Fibroblast of villous mesenchyme (primary cell): ENCODE data around the gene NBR1. TPM values are rescaled to one million over a fixed set of nuclear protein-coding genes. Genes with fewer than 3 reads are reported as not detected.
"Not testable (repeated sequence)": the region's sequence is repeated elsewhere in the genome, so short reads cannot be mapped to it uniquely, and the experiment has no call there.

Experiments used
- DNase-seq: peaks from one replicate; pipeline ENCODE4 v3.0.0-alpha.2; 2010; ENCODE audit warnings: low read depth
- H3K4me3 ChIP-seq: 2 replicates; pipeline ENCODE4 v1.5.1; 2011; ENCODE audit warnings: low read depth, mild to moderate bottlenecking, low read length
- total RNA-seq: library from RNA; depleted of rRNA; stranded (reverse); fragments of >200 nt; gene quantifications from 2 replicates; pipeline ENCODE4 v1.2.3, GENCODE V29; 2012
- TF ChIP-seq, protein P1 (sequence below): IDR thresholded peaks from 2 replicates; pipeline ENCODE4 v1.5.1; 2012; ENCODE audit warnings: low read depth, mild to moderate bottlenecking, low read length; ENCODE audit not compliant: insufficient read depth

The NBR1 gene
- total RNA-seq, 1 donor = 135 TPM

DNA sequence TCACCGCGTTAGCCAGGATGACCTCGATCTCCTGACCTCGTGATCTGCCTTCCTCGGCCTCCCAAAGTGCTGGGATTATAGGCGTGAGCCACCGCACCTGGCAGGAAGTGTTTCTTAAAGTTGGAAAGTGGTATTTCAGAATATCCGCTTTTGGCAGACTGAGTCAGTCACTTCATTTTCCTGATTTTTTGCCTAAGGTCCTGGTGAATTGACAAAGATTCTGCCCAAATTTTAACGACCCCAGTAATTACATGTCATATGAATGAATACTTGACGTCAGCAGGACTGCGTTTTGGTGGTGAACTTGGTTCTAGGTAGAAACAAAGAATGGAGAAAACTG, 41.4 kb upstream of the NBR1 start:
- H3K4me3 ChIP-seq = no peak overlapping the region
- DNase-seq = no peak
- TF ChIP-seq, protein P1, sequence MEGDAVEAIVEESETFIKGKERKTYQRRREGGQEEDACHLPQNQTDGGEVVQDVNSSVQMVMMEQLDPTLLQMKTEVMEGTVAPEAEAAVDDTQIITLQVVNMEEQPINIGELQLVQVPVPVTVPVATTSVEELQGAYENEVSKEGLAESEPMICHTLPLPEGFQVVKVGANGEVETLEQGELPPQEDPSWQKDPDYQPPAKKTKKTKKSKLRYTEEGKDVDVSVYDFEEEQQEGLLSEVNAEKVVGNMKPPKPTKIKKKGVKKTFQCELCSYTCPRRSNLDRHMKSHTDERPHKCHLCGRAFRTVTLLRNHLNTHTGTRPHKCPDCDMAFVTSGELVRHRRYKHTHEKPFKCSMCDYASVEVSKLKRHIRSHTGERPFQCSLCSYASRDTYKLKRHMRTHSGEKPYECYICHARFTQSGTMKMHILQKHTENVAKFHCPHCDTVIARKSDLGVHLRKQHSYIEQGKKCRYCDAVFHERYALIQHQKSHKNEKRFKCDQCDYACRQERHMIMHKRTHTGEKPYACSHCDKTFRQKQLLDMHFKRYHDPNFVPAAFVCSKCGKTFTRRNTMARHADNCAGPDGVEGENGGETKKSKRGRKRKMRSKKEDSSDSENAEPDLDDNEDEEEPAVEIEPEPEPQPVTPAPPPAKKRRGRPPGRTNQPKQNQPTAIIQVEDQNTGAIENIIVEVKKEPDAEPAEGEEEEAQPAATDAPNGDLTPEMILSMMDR = no peak

DNA sequence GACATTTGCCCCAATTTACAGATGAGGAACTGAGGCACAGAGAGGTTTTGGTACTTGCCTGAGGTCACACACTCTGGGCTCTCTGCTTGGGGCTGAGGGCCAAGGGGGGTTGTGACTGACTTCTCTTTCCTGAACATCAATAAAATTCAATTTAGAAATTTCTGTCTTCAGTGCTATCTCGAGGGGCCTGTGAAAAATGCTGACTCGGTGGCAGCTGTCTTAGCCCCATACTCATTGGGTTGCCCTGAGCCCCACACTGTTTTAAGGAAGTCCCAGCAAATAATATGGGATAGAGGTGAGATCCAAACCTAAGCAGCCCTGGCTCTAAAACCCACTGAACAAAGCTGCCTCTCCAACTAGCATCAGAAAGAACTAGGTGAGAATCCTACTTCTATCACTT, 38.9 kb upstream of the NBR1 start:
- TF ChIP-seq, protein P1 = no peak
- no peak overlapping the region for H3K4me3 ChIP-seq
- no peak for DNase-seq

DNA sequence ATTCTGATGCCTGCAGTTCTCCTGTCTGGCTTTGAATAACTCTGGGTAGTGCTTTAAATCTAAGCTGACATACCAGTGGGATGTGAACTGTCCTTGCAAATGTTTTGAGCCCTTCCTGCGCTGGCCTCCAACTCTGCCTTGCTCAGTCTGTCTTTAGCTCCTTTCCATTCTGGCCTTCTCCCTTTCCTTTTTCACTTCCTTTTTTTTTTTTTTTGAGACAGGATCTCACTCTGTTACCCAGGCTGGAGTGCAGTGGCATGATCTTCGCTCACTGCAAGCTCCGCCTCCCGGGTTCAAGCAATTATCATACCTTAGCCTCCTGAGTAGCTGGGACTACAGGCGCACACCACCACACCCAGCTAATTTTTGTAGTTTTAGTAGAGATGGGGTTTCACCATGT, 37.6 kb upstream of the NBR1 start:
- H3K4me3 ChIP-seq, DNase-seq: not testable (repeated sequence)

DNA sequence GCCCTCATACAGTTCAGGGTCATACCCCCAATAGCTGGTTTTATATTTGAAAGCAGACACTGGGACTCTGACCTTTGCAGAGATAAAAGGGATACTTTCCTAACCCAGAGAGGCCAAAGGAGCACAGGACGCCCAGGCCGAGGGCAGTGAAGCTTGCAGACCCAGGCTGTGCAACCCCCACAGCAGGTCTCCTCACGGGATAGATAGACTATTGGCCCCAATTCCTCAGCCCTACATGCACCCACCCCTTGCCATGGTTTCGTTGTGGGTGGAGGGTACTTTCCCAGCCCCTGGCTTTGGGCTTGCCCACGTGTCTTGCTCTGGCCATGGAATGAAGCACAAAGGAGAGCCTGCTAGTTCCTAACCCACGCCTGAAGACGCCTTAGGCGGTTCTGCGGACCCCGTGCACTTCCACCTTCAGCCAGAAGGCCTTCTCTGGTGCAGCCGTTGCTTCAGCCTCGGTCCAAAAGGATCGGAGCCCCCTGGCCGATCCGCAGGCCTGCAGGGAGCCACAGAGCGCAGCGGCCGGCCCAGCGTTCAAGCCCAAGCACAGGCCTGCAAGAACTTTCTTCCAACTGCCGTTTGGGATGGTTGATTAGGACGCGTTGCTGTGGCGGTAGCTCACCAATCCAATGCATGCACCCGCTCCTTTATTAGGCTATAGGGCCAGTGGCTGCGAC, 36.1 kb upstream of the NBR1 start:
- TF ChIP-seq, protein P1 = no peak
- no peak for DNase-seq
- no peak overlapping the region for H3K4me3 ChIP-seq

DNA sequence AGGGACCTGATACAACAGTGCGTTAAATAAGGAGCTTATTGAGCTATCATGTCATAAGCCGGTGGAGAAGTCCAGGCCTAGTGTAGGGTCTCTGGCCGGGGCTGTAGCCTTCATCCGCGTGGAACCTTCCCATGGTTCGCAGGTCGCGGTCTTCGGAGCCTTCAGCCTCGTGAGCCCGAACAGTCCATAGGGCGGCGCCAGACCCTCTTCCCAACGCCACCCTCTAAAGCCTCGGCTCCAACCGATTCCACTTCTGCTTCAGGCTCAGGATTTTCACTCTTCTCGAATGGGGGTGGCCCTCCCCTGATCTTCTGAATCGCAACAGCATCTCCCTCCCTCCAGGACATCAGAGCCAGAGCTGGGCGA, 35.6 kb upstream of the NBR1 start:
- H3K4me3 ChIP-seq = no peak overlapping the region
- TF ChIP-seq, protein P1 = no peak
- no peak for DNase-seq

DNA sequence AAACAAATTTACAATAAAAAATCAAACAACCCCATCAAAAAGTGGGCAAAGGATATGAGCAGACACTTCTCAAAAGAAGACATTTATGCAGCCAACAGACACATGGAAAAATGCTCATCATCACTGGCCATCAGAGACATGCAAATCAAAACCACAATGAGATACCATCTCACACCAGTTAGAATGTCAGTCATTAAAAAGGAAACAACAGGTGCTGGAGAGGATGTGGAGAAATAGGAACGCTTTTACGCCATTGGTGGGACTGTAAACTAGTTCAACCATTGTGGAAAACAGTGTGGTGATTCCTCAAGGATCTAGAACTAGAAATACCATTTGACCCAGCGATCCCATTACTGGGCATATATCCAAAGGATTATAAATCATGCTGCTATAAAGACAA, 34.4 kb upstream of the NBR1 start:
- DNase-seq, H3K4me3 ChIP-seq: not testable (repeated sequence)

DNA sequence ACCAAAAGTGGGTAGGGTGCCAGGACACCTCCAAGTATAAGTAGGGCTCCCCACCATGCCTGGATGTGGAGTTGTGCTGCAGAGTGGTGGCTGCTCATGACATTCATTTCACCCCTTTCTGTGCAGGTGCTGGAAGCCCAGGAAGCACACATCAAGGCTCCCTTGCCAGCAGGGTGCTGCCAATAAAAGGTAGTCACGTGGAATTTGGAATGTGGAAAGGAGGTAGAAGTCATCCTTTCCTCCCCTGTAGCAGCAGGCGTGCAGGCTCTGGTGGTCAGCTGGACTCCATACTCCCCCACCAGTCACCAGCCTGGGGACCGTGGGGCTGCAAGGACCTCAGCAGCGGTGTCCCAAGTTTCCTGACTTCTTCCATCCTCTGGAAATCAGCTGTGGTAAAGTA, 32.5 kb upstream of the NBR1 start:
- not testable (repeated sequence) for H3K4me3 ChIP-seq, DNase-seq

DNA sequence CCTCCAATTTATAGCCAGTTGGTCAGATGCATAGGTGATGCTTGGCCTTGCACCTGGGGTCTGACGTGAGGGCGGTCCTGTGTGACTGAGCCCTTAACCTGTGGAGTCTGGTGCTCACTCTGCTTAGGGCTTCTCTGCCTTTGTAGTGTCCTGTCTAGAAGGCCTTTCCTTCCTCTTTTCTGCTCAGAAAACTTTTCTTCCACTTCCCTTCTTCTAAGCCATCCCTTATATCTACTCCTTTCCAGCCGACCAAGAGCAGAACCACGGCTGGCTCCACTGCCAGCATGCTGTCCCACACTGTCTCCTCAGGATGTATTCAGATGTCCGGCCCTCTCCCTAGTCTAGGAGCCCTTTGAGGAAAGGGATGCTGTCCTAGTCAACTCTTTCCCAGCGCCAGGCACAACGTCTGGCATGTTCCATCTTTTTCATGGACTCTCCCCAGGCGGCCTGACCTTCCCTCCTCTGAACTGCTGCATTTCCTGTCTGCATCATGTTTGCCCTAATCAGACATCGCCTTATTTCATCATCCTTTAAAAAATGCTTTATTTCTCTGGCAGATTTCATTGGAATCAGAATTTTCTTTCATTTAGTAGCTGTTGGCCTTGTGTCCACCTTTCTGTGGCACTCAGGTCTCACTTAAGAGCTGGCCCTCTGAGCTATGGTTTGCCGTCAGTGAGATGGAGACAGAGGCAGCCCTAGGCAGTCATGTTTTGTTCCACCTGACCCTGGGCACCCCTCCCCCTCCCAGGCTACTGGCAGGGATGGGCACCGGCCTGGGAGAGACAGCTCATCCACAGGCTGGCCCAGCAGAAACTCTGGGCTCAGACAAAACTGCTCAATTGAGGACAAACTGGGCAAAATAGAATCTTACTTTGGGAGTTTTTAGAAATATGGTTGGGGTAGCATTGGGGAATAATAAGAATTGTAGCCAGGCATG, 30.4 kb upstream of the NBR1 start:
- H3K4me3 ChIP-seq = no peak overlapping the region
- TF ChIP-seq, protein P1 = no peak
- no peak for DNase-seq
